Testis (tissue), 2 donors: ENCODE data around the gene SLMAP.

Experiments used
- POLR2A ChIP-seq: fragments of 450-650 bp; IDR thresholded peaks from one replicate; pipeline ENCODE4 v1.6.1; 2017; ENCODE audit warnings: antibody characterized with exemption, mild to moderate bottlenecking, moderate library complexity
- TF ChIP-seq, protein P1 (sequence below), 3 experiments: fragments of 450-650 bp in 2 of 3; fragments of 200-600 bp in 1 of 3; sonication (generic) in 1 of 3; IDR thresholded peaks; one replicate each; pipeline ENCODE4 v1.5.1; 2016 to 2019; ENCODE audit warnings: antibody characterized with exemption in 3 of 3, mild to moderate bottlenecking in 2 of 3, moderate library complexity in 1 of 3

DNA sequence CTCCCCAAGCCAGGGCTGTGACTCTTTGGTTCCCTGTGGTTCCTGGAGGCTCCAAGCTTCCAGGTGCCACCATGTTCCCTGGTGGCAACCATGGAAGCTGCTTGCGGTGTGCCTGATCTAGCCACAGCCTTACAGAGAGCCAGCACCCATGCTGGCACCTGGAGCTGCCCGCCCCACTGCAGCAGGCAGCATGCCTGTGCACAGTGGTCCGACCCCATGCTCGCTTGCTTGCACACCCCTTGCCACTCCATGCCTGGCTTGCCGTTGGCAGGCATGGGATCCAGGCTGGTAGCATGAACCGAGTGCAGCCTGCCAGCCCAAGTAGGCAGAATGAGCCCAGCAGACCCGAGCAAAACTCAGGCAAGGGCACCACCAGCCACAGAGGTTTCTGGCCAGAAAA is 53.9 kb downstream of the SLMAP start:
- TF ChIP-seq, protein P1, sequence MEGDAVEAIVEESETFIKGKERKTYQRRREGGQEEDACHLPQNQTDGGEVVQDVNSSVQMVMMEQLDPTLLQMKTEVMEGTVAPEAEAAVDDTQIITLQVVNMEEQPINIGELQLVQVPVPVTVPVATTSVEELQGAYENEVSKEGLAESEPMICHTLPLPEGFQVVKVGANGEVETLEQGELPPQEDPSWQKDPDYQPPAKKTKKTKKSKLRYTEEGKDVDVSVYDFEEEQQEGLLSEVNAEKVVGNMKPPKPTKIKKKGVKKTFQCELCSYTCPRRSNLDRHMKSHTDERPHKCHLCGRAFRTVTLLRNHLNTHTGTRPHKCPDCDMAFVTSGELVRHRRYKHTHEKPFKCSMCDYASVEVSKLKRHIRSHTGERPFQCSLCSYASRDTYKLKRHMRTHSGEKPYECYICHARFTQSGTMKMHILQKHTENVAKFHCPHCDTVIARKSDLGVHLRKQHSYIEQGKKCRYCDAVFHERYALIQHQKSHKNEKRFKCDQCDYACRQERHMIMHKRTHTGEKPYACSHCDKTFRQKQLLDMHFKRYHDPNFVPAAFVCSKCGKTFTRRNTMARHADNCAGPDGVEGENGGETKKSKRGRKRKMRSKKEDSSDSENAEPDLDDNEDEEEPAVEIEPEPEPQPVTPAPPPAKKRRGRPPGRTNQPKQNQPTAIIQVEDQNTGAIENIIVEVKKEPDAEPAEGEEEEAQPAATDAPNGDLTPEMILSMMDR (IDR thresholded peaks at IDR 0.05) = no peak
- no peak for TF ChIP-seq POLR2A
